H9 (cell line): ENCODE results near the gene ASPSCR1. TPM values are rescaled to one million over a fixed set of nuclear protein-coding genes. Genes with fewer than 3 reads are reported as not detected.

Experiments
- DNase-seq: peaks from one replicate; pipeline ENCODE4 v3.0.0-alpha.2; 2017
- H2AFZ ChIP-seq: one replicate; pipeline ENCODE4 v1.6.1; 2013; ENCODE audit warnings: mild to moderate bottlenecking, low read length, control low read depth, moderate library complexity
- H2AK5ac ChIP-seq: 2 replicates; pipeline ENCODE4 v1.6.1; 2013; ENCODE audit warnings: low read length, control low read depth, mixed read lengths; ENCODE audit not compliant: insufficient read length
- H2BK120ac ChIP-seq: one replicate; pipeline ENCODE4 v1.6.1; 2013; ENCODE audit warnings: low read depth, mild to moderate bottlenecking, low read length, control low read depth, inconsistent platforms; ENCODE audit not compliant: poor library complexity, severe bottlenecking
- H2BK12ac ChIP-seq: 2 replicates; pipeline ENCODE4 v1.6.1; 2013; ENCODE audit warnings: low read length, control low read depth, mixed read lengths, low read depth; ENCODE audit not compliant: insufficient read length
- H2BK15ac ChIP-seq: 2 replicates; pipeline ENCODE4 v1.6.1; 2013; ENCODE audit warnings: low read depth, low read length, control low read depth
- H2BK20ac ChIP-seq: one replicate; pipeline ENCODE4 v1.6.1; 2013; ENCODE audit warnings: low read depth, mild to moderate bottlenecking, low read length, control low read depth, inconsistent platforms; ENCODE audit not compliant: poor library complexity, severe bottlenecking
- H2BK5ac ChIP-seq: 2 replicates; pipeline ENCODE4 v1.6.1; 2013; ENCODE audit warnings: low read length, control low read depth, mixed read lengths; ENCODE audit not compliant: insufficient read length
- H3K14ac ChIP-seq: 2 replicates; pipeline ENCODE4 v1.6.1; 2013; ENCODE audit warnings: low read length, control low read depth; ENCODE audit not compliant: insufficient read depth
- H3K18ac ChIP-seq: 2 replicates; pipeline ENCODE4 v1.6.1; 2013; ENCODE audit warnings: low read depth, mild to moderate bottlenecking, mixed read lengths, low read length, control low read depth; ENCODE audit not compliant: insufficient read length
- H3K23ac ChIP-seq: 2 replicates; pipeline ENCODE4 v1.6.1; 2013; ENCODE audit warnings: low read length, control low read depth, mixed read lengths, low read depth; ENCODE audit not compliant: insufficient read length
- H3K23me2 ChIP-seq: 2 replicates; pipeline ENCODE4 v1.6.1; 2013; ENCODE audit warnings: low read depth, mild to moderate bottlenecking, mixed read lengths, low read length, control low read depth; ENCODE audit not compliant: insufficient read length, poor library complexity, severe bottlenecking
- H3K27ac ChIP-seq: 2 replicates; pipeline ENCODE4 v1.5.1; 2013; ENCODE audit warnings: low read length, control low read depth, mixed read lengths, low read depth; ENCODE audit not compliant: insufficient read length
- H3K27me3 ChIP-seq: 2 replicates; pipeline ENCODE4 v1.6.1; 2013; ENCODE audit warnings: low read length, control low read depth, inconsistent platforms; ENCODE audit not compliant: insufficient read depth
- H3K4ac ChIP-seq: 2 replicates; pipeline ENCODE4 v1.6.1; 2013; ENCODE audit warnings: low read depth, mild to moderate bottlenecking, control low read depth, inconsistent platforms, low read length, moderate library complexity
- H3K4me1 ChIP-seq: 2 replicates; pipeline ENCODE4 v1.6.1; 2013; ENCODE audit warnings: low read length, control low read depth, inconsistent platforms; ENCODE audit not compliant: insufficient read depth
- H3K4me2 ChIP-seq: 2 replicates; pipeline ENCODE4 v1.6.1; 2013; ENCODE audit warnings: low read length, control low read depth, mixed read lengths; ENCODE audit not compliant: insufficient read length, insufficient read depth
- H3K56ac ChIP-seq: 2 replicates; pipeline ENCODE4 v1.6.1; 2013; ENCODE audit warnings: low read depth, mild to moderate bottlenecking, mixed read lengths, low read length, control low read depth; ENCODE audit not compliant: insufficient read length
- H3K79me1 ChIP-seq: 2 replicates; pipeline ENCODE4 v1.6.1; 2013; ENCODE audit warnings: low read depth, mild to moderate bottlenecking, moderate library complexity, low read length, control low read depth, inconsistent platforms; ENCODE audit not compliant: insufficient read depth, poor library complexity, severe bottlenecking
- H3K79me2 ChIP-seq: 2 replicates; pipeline ENCODE4 v1.6.1; 2013; ENCODE audit warnings: low read length, control low read depth, inconsistent platforms; ENCODE audit not compliant: insufficient read depth
- H3K9ac ChIP-seq: 2 replicates; pipeline ENCODE4 v1.6.1; 2013; ENCODE audit warnings: low read length, control low read depth, mixed read lengths; ENCODE audit not compliant: insufficient read length; ENCODE audit errors: extremely low read depth
- H3K9me3 ChIP-seq: one replicate; pipeline ENCODE4 v1.6.1; 2013; ENCODE audit warnings: low read depth, low read length, inconsistent platforms; ENCODE audit not compliant: control insufficient read depth
- H3T11ph ChIP-seq: one replicate; pipeline ENCODE4 v1.6.1; 2013; ENCODE audit warnings: mild to moderate bottlenecking, low read length, control low read depth, inconsistent platforms
- H4K20me1 ChIP-seq: one replicate; pipeline ENCODE4 v1.6.1; 2013; ENCODE audit not compliant: control insufficient read depth, insufficient read length, insufficient read depth
- H4K5ac ChIP-seq: 2 replicates; pipeline ENCODE4 v1.6.1; 2013; ENCODE audit warnings: low read depth, mild to moderate bottlenecking, mixed read lengths, low read length, control low read depth; ENCODE audit not compliant: insufficient read length
- H4K8ac ChIP-seq: replicated peaks from 2 replicates; pipeline ENCODE4 v1.6.1; 2013; ENCODE audit warnings: low read length, control low read depth, mixed read lengths, low read depth; ENCODE audit not compliant: insufficient read length
- H4K91ac ChIP-seq: 2 replicates; pipeline ENCODE4 v1.6.1; 2013; ENCODE audit warnings: low read depth, mild to moderate bottlenecking, moderate library complexity, mixed read lengths, low read length, control low read depth; ENCODE audit not compliant: insufficient read length
- H3K27ac Mint-ChIP-seq, 3 experiments: 2 replicates in 2 of 3; 3 replicates in 1 of 3; pipeline ENCODE4 v1.8.0; 2020 to 2021; ENCODE audit warnings: mixed read lengths in 3 of 3, mild to moderate bottlenecking in 1 of 3, moderate library complexity in 1 of 3
- H3K27me3 Mint-ChIP-seq: 2 replicates; pipeline ENCODE4 v1.8.0; 2021; ENCODE audit warnings: low read depth, mild to moderate bottlenecking, moderate library complexity, mixed read lengths
- H3K36me3 Mint-ChIP-seq, 3 experiments: 2 replicates in 2 of 3; 3 replicates in 1 of 3; pipeline ENCODE4 v1.8.0; 2020 to 2021; ENCODE audit warnings: low read depth in 3 of 3, mixed read lengths in 3 of 3; ENCODE audit not compliant: insufficient read depth in 1 of 3
- H3K4me1 Mint-ChIP-seq, 2 experiments: 2 replicates each; pipeline ENCODE4 v1.8.0; 2020; ENCODE audit warnings: mixed read lengths in 2 of 2
- H3K4me3 Mint-ChIP-seq, 2 experiments: 2 replicates in 1 of 2; 3 replicates in 1 of 2; pipeline ENCODE4 v1.8.0; 2020 to 2021; ENCODE audit warnings: mild to moderate bottlenecking in 2 of 2, mixed read lengths in 2 of 2, moderate library complexity in 1 of 2
- H3K9me3 Mint-ChIP-seq, 2 experiments: 2 replicates in 1 of 2; 3 replicates in 1 of 2; pipeline ENCODE4 v1.8.0; 2020; ENCODE audit warnings: mild to moderate bottlenecking in 2 of 2, mixed read lengths in 2 of 2, moderate library complexity in 1 of 2
- CTCF ChIP-seq: fragments of 200-600 bp; sonication (generic); conservative IDR thresholded peaks from 3 replicates; pipeline ENCODE4 v1.8.0; 2021; ENCODE audit warnings: antibody characterized with exemption, mild to moderate bottlenecking
- WGBS: extraction: QIAGEN DNeasy Blood & Tissue Kit; methylation state at CpG from one replicate; pipeline ENCODE4 v1.1.7; 2013; ENCODE audit warnings: missing lambda C conversion rate, low lambda C conversion rate, mixed read lengths; ENCODE audit not compliant: insufficient read length; ENCODE audit errors: extremely low coverage; 5-methylcytosine and 5-hydroxymethylcytosine counted together
- total RNA-seq: library from RNA; stranded (reverse); gene quantifications from 2 replicates; pipeline ENCODE4 v1.2.1, GENCODE V29; 2021

ASPSCR1 gene
- total RNA-seq, 1 experiment from 2014 or later: 50.9 TPM

- H3K4me3 Mint-ChIP-seq: no peak overlapping the region
Observed at GRCh38 chr17:81939218-81939617, 38.2 kb upstream of the ASPSCR1 start.

More at GRCh38 chr17:81939218-81939617, 38.2 kb upstream of the ASPSCR1 start:
- Histone ChIP-seq H3K27me3 (no peaks in the 10 kb centered on the region), H3K79me1 (peaks cover 3% of the 10 kb centered on the region), H4K5ac (no peak overlapping the region), H2AFZ (no peak overlapping the region), H2BK5ac (no peak overlapping the region), H3K79me2 (peaks cover 2% of the 10 kb centered on the region; the same call in 1 of the 2 replicates), H2BK120ac (no peak overlapping the region), H2BK15ac (no peak overlapping the region), H4K20me1 (peaks cover 4% of the 10 kb centered on the region), H3K4ac (no peak overlapping the region), H3K23ac (no peak overlapping the region), H4K91ac (no peak overlapping the region), H3K18ac (no peak overlapping the region), H3K9ac (no peak overlapping the region), H3K9me3 (no peaks in the 10 kb centered on the region), H3K27ac (no peak overlapping the region), H2AK5ac (no peak overlapping the region), H3K4me2 (no peak overlapping the region), H3T11ph (no peak overlapping the region), H3K56ac (no peak overlapping the region), H3K4me1 (no peaks in the 10 kb centered on the region; the same call in 1 of the 2 replicates), H3K23me2 (peaks cover 4% of the 10 kb centered on the region), H4K8ac (no peak overlapping the region), H3K14ac (no peak overlapping the region), H2BK20ac (no peak overlapping the region), H2BK12ac (no peak overlapping the region)
- Mint-ChIP-seq H3K27ac (no peak overlapping the region; a peak in 1 of 7 replicates), H3K4me1 (peaks cover 8 to 27% of the 10 kb centered on the region in 2 experiments), H3K9me3 (no peaks in the 10 kb centered on the region), H3K27me3 (peaks cover 54% of the 10 kb centered on the region), H3K36me3 (peaks cover 3 to 17% (median 7%) of the 10 kb centered on the region in 3 experiments; a peak in 6 of 7 replicates)
- no CpG with 5 or more reads among the region's 15 CpGs for WGBS
- TF ChIP-seq CTCF: no peak
- DNase-seq: no peak
